ENCODE results near the gene YBEY.

GRCh38 chr21:46323227-46323709, 37.1 kb downstream of the YBEY start:
- no peak for TF ChIP-seq CTCF (IDR thresholded peaks at IDR 0.05)
- TF ChIP-seq POLR2A (IDR thresholded peaks at IDR 0.05): no peak
